GM21717 (cell line): ENCODE measurements around the gene SYT7.

Source experiments
- ATAC-seq: cut with Tn5 transposase; IDR thresholded peaks from one replicate; pipeline ENCODE4 v1.9.1; 2021; ENCODE audit warnings: mild to moderate bottlenecking, moderate library complexity; ENCODE audit not compliant: unreplicated experiment

SYT7 gene

GRCh38 chr11:61502522-61502921 is 78.4 kb downstream of the SYT7 start:
- ATAC-seq: no peak

GRCh38 chr11:61499816-61500491 is 80.9 kb downstream of the SYT7 start:
- ATAC-seq: no peak

- ATAC-seq: no peak
Observed at GRCh38 chr11:61498767-61499341, 82.0 kb downstream of the SYT7 start.

- ATAC-seq: no peak
Observed at GRCh38 chr11:61497876-61498275, 83.0 kb downstream of the SYT7 start.

- ATAC-seq: no peak
Observed at GRCh38 chr11:61497473-61497872, 83.4 kb downstream of the SYT7 start.

GRCh38 chr11:61496602-61497400 is 84.1 kb downstream of the SYT7 start:
- ATAC-seq: no peak

GRCh38 chr11:61495801-61496601 is 84.9 kb downstream of the SYT7 start:
- no peak for ATAC-seq

GRCh38 chr11:61494381-61494961 is 86.4 kb downstream of the SYT7 start:
- ATAC-seq: no peak

- no peak for ATAC-seq
Observed at GRCh38 chr11:61491736-61492395, 89.0 kb downstream of the SYT7 start.

- no peak for ATAC-seq
Observed at GRCh38 chr11:61489833-61490721, 90.8 kb downstream of the SYT7 start.

GRCh38 chr11:61488651-61489291 is 92.1 kb downstream of the SYT7 start:
- ATAC-seq: no peak

- ATAC-seq: no peak
Observed at GRCh38 chr11:61487342-61488025, 93.4 kb downstream of the SYT7 start.

- no peak for ATAC-seq
Observed at GRCh38 chr11:61486779-61487178, 94.1 kb downstream of the SYT7 start.

GRCh38 chr11:61486011-61486620 is 94.8 kb downstream of the SYT7 start:
- ATAC-seq: no peak

GRCh38 chr11:61485080-61485479 is 95.8 kb downstream of the SYT7 start:
- ATAC-seq: no peak

GRCh38 chr11:61484541-61484940 is 96.3 kb downstream of the SYT7 start:
- no peak for ATAC-seq

GRCh38 chr11:61482513-61482912 is 98.4 kb downstream of the SYT7 start:
- no peak for ATAC-seq

GRCh38 chr11:61481806-61482205 is 99.1 kb downstream of the SYT7 start:
- ATAC-seq: no peak
